Body of pancreas (tissue), 4 donors: Measurements from ENCODE around the gene ASAP2. TPM values are rescaled to one million over a fixed set of nuclear protein-coding genes. Genes with fewer than 3 reads are reported as not detected.

Source experiments
- ATAC-seq: fragments of 150-250 bp; one replicate; pipeline ENCODE4 v1.9.1; 2016
- DNase-seq, 4 donors: peaks; one replicate each; pipeline ENCODE4 v3.0.0-alpha.2; 2019
- H3K27ac ChIP-seq, 4 donors: fragments of 200-600 bp; sonication (generic); 1 replicate in 3 of 4; 2 replicates in 1 of 4; pipeline versions ENCODE4 v1.5.1 to v1.6.1; 2016 to 2019; ENCODE audit warnings: mild to moderate bottlenecking in 1 of 4, mixed read lengths in 1 of 4, moderate library complexity in 1 of 4
- H3K27me3 ChIP-seq, 2 donors: fragments of 200-600 bp; sonication (generic); one replicate each; pipeline ENCODE4 v1.6.0; 2016; ENCODE audit warnings: mild to moderate bottlenecking in 1 of 2
- H3K36me3 ChIP-seq, 2 donors: fragments of 200-600 bp; sonication (generic); replicated peaks in 1 of 2; 2 replicates each; pipeline ENCODE4 v1.5.1; 2016; ENCODE audit warnings: low read depth in 2 of 2; ENCODE audit not compliant: insufficient read depth in 1 of 2
- H3K4me1 ChIP-seq: fragments of 200-600 bp; sonication (generic); one replicate; pipeline ENCODE4 v1.6.0; 2016
- H3K4me3 ChIP-seq, 2 donors: fragments of 200-600 bp; sonication (generic); 1 replicate in 1 of 2; 2 replicates in 1 of 2; pipeline ENCODE4 v1.5.1; 2016 to 2019
- H3K9me3 ChIP-seq, 3 donors: fragments of 200-600 bp; sonication (generic); 1 replicate in 2 of 3; 2 replicates in 1 of 3; pipeline ENCODE4 v1.5.1; 2016
- POLR2A ChIP-seq, 3 donors: fragments of 450-650 bp; IDR thresholded peaks; one replicate each; pipeline ENCODE4 v1.6.1; 2016; ENCODE audit warnings: antibody characterized with exemption in 3 of 3, mild to moderate bottlenecking in 2 of 3
- WGBS, 2 donors: methylation state at CpG; one replicate each; pipeline ENCODE4 v1.1.5; 2017; 5-methylcytosine and 5-hydroxymethylcytosine counted together
- intact Hi-C: fragments of 100-400 bp; cut with DNase I; formaldehyde crosslinking; loops from one replicate; pipeline ENCODE4 v1.15.1; 2023
- total RNA-seq, 2 donors: library from RNA; depleted of rRNA; stranded (reverse); fragments of >200 nt; gene quantifications; one replicate each; pipeline ENCODE4 v1.1.0, GENCODE V29; 2016
- TF ChIP-seq, protein P1 (sequence below), 7 experiments: fragments of 450-650 bp in 4 of 7; fragments of 200-600 bp in 3 of 7; sonication (generic) in 3 of 7; IDR thresholded peaks; one replicate each; pipeline ENCODE4 v1.5.1; 2016 to 2019; ENCODE audit warnings: antibody characterized with exemption in 7 of 7

Gene ASAP2
- total RNA-seq, 2 donors from 2014 or later: 12.5 to 23.7 TPM

DNA sequence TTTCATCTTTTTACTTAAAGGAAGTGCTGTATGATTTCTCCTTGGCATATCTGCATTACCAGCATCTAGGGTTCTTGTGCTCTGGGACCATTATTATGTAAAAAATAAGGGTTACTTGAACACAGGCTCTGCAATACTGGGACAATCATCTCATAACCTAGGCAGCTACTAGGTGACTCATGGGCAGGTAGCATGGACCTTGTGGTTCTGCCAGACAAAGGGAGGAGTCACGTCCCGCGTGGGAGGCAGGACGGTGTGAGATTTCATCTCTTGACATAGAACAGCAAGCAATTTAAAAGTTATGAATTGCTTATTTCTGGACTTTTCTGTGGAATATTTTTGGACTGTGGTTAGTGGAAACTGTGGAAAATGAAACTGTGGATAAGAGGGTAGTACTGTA is 34.1 kb downstream of the ASAP2 start:
- no peak for DNase-seq
- 30 to 38% methylated on average over 4 of the region's 4 CpGs for WGBS, 2 donors
- intact Hi-C loops: no loop called here
- no peaks in the 10 kb centered on the region for H3K27me3 ChIP-seq
- no peak overlapping the region for H3K4me3 ChIP-seq
- no peaks in the 10 kb centered on the region for H3K9me3 ChIP-seq
- no peaks in the 10 kb centered on the region for H3K36me3 ChIP-seq
- H3K27ac ChIP-seq: no peak overlapping the region
- TF ChIP-seq, protein P1, sequence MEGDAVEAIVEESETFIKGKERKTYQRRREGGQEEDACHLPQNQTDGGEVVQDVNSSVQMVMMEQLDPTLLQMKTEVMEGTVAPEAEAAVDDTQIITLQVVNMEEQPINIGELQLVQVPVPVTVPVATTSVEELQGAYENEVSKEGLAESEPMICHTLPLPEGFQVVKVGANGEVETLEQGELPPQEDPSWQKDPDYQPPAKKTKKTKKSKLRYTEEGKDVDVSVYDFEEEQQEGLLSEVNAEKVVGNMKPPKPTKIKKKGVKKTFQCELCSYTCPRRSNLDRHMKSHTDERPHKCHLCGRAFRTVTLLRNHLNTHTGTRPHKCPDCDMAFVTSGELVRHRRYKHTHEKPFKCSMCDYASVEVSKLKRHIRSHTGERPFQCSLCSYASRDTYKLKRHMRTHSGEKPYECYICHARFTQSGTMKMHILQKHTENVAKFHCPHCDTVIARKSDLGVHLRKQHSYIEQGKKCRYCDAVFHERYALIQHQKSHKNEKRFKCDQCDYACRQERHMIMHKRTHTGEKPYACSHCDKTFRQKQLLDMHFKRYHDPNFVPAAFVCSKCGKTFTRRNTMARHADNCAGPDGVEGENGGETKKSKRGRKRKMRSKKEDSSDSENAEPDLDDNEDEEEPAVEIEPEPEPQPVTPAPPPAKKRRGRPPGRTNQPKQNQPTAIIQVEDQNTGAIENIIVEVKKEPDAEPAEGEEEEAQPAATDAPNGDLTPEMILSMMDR (IDR thresholded peaks at IDR 0.05): no peak
- TF ChIP-seq POLR2A (IDR thresholded peaks at IDR 0.05): no peak
- ATAC-seq: peak; percentile 47
- peaks cover 8% of the 10 kb centered on the region for H3K4me1 ChIP-seq

DNA sequence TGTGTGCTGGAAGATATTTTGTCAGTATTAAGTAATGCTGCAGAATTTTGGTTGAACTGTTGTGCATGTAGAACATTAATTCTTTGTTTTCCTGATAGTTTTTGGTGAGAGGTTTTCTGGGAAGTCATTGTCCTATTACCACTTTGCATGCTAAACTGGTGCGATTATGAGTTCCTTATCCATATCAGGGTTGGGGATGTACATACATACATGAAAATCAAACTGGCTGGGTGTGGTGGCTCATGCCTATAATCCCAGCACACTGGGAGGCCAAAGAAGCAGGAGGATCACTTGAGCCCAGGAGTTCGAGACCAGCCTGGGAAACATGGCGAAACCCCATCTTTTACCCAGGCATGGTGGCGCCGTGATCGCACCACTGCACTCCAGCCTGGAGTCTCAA is 34.6 kb downstream of the ASAP2 start:
- peaks cover 8% of the 10 kb centered on the region for H3K4me1 ChIP-seq
- WGBS, 2 donors: 90 to 92% methylated on average over 6 of the region's 6 CpGs
- intact Hi-C loops: no loop called here
- no peak overlapping the region for H3K27ac ChIP-seq
- no peak overlapping the region for H3K4me3 ChIP-seq
- DNase-seq (no peak), ATAC-seq (no peak)
- H3K27me3 ChIP-seq: no peaks in the 10 kb centered on the region
- no peak for TF ChIP-seq POLR2A (IDR thresholded peaks at IDR 0.05)
- TF ChIP-seq, protein P1 (IDR thresholded peaks at IDR 0.05): no peak
- no peaks in the 10 kb centered on the region for H3K9me3 ChIP-seq
- no peaks in the 10 kb centered on the region for H3K36me3 ChIP-seq

DNA sequence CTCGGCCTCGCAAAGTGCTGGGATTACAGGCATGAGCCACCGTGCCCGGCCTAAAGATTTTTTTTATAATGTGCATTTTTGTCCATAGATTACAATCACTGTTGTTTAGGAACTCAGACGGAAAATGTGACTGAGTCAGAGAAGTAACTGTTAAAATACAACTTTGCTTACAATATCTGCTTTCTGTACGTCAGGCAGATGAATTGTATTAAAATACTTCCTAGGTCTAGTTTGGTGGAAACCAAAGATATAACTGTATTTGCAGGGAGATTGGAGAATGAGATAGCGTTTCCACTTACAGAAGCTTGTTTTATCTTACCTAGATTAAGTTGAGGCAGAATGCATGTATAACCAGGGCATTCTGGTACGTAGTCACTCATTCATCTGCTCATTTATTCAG is 36.7 kb downstream of the ASAP2 start:
- TF ChIP-seq, protein P1 (IDR thresholded peaks at IDR 0.05): no peak
- no peak for TF ChIP-seq POLR2A (IDR thresholded peaks at IDR 0.05)
- no peak overlapping the region for H3K4me3 ChIP-seq
- H3K9me3 ChIP-seq: no peaks in the 10 kb centered on the region
- 88 to 92% methylated on average over 8 of the region's 8 CpGs for WGBS, 2 donors
- H3K27me3 ChIP-seq: no peaks in the 10 kb centered on the region
- H3K36me3 ChIP-seq: no peaks in the 10 kb centered on the region
- no peak overlapping the region for H3K27ac ChIP-seq
- intact Hi-C loops: no loop called here
- no peak for ATAC-seq
- peaks cover 27% of the 10 kb centered on the region for H3K4me1 ChIP-seq
- DNase-seq: no peak

DNA sequence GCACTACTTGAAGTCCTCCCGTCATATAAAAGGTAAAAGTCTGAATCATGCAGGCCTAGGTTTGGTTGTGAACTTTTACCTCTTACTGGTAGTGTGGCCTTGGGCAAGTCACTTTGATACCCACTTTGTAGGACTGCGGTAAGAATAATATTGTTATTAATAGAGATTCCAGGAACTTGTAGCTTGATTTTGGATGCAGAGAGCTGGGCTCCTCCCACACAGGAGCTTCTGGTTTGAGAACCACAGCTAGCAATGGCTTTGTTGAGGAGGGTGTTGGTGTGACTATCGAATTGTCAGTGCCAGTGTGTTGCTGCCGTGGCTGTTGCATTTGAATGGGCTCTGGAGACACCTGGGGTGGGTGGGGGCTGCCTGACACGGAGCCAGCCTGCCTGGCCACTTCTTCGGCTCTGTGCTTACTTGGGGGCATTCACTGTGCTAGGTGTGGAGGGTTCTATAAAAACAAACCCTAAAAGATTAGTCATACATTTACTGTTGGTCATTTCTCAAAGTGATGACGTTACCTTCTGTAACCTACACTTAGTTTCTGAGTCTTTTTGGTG is 38.5 kb downstream of the ASAP2 start:
- DNase-seq: no peak
- 65 to 72% methylated on average over 7 of the region's 7 CpGs for WGBS, 2 donors
- TF ChIP-seq POLR2A (IDR thresholded peaks at IDR 0.05): no peak
- TF ChIP-seq, protein P1 (IDR thresholded peaks at IDR 0.05): no peak

DNA sequence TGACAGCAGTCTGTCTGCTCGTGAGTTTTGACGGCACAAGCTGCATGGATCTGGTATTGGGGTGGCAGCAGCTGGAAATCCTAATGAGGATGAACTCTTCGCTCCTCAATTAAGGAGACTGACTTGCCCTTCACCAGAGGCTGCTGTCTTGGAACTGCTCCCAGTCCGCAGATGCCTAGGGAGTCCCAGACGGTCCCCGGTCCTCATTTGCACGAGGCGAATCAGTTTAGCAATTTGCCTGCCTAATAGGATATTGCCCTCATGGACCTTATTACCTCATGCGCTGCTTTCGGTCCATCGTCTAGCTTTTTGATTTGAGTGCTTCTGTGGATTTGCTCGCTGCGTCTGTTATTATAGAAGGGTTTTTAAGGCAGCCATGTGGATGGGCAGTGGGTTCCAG is 40.6 kb downstream of the ASAP2 start:
- Histone ChIP-seq H3K9me3 (no peaks in the 10 kb centered on the region), H3K27ac (no peak overlapping the region), H3K4me3 (no peak overlapping the region), H3K36me3 (no peaks in the 10 kb centered on the region), H3K27me3 (no peaks in the 10 kb centered on the region), H3K4me1 (peaks cover 19% of the 10 kb centered on the region)
- 77 to 81% methylated on average over 13 of the region's 13 CpGs for WGBS, 2 donors
- DNase-seq: no peak
- no peak for TF ChIP-seq POLR2A (IDR thresholded peaks at IDR 0.05)
- TF ChIP-seq, protein P1 (IDR thresholded peaks at IDR 0.05): no peak
- intact Hi-C loops: no loop called here
- no peak for ATAC-seq

More for the DNA sequence above, 38.5 kb downstream of the ASAP2 start:
- ATAC-seq: no peak
- intact Hi-C loops: no loop called here
- no peaks in the 10 kb centered on the region for H3K36me3 ChIP-seq
- no peak overlapping the region for H3K4me3 ChIP-seq
- H3K4me1 ChIP-seq: peaks cover 27% of the 10 kb centered on the region
- no peaks in the 10 kb centered on the region for H3K27me3 ChIP-seq
- H3K9me3 ChIP-seq: no peaks in the 10 kb centered on the region
- H3K27ac ChIP-seq: no peak overlapping the region
